Measurements from ENCODE around the gene CLASRP.

CLASRP gene

DNA sequence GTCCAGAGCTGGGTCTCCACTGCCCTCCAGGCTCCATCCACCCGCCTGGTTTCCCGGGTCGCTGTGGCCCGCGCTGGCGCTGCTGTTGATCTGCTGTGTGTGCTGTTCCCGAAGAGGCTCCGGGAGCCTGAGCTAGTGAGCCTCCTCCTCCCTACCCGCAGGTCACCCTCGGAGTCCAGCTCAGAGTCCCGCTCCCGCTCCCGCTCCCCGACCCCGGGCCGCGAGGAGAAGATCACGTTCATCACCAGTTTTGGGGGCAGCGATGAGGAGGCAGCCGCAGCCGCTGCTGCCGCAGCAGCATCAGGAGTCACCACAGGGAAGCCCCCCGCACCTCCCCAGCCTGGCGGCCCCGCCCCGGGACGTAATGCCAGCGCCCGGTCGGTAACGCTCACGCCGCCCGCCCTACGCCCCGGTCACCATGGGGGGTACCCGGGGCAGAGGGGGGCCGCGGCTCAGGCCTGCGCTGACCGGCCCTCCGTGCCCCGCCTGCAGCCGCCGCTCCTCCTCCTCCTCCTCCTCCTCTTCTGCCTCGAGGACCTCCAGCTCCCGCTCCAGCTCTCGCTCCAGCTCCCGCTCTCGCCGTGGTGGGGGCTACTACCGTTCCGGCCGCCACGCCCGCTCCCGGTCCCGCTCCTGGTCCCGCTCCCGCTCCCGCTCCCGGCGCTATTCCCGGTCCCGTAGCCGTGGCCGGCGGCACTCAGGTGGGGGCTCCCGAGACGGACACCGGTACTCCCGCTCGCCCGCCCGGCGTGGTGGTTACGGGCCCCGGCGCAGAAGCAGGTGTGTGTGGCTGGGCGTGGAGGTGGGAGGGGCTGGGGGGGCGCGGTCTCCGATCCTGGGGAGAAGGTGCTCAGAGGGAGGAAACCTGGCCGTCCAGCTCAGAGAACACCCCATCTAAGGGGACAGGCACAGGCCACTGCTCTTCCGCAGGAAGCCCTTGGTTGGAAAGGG lies 25.3 kb downstream of the CLASRP start:
- no peak for DNase-seq (ENCODE audit: low spot score)

DNA sequence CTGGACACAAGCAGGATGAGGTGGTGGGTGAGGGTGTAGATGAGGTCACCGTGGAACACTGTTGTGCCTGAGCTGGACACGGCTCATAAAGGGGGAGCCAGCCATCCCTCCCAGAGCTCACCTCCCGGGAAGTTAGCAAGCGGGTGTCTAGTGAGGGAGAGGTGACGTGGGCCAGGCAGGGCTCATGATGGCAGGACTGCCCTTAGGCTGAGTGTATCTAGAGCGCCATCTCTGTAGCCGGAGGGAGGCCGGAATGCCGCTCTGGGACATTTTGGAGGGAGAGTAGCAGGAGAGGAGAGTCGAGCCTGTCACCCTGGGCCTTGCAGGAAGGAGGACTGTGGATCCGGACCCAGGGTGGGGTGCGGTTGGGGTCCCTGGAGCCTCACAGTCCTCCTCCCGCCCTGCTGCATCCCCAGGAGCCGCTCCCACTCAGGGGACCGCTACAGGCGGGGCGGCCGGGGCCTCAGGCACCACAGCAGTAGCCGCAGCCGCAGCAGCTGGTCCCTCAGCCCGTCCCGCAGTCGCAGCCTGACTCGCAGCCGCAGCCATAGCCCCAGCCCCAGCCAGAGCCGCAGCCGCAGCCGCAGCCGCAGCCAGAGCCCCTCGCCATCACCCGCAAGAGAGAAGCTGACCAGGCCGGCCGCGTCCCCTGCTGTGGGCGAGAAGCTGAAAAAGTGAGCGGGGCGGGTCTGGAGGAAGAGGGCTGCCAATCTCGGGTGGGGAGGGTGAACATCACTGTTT lies 28.2 kb downstream of the CLASRP start:
- no peak for DNase-seq (ENCODE audit: low spot score)

DNA sequence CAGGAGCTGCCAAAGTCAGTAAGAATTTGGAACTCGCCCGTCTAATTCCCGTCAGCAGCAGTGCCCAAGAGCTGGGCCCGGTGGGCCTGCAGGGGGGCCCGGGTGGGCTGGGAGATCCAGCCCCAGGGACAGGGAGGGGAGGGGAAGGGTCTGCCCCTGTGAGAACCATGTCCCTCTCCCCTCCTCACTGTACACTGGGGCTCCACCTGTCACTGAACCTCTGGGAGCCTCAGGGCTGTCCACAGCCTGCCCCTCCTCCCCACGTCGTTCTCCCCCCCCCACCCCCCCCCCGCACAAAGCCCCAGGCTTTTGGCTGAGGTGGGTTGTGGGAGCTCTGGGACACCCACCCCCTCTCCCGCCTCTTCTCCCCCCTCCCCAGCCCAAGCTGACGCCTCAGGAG lies 29.2 kb downstream of the CLASRP start:
- no peak for DNase-seq (ENCODE audit: low spot score)

DNA sequence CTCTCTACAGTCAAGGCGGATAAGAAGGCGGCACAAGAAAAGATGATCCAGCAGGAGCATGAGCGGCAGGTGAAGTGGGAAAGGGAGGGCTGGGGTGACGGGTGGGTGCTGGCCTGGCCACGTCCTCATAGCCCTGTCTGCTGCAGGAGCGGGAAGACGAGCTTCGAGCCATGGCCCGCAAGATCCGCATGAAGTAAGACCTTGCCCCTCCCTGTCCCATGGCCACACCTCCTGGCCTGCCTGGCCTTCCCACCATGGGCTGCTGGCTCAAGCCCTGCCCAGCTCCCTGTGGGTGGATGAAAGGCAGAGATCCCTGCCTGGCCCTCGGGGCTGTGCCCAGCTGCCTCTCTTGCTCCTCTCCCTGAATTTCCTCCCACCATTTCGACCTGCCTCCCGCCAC lies 30.2 kb downstream of the CLASRP start:
- no peak for DNase-seq (ENCODE audit: low spot score)

DNA sequence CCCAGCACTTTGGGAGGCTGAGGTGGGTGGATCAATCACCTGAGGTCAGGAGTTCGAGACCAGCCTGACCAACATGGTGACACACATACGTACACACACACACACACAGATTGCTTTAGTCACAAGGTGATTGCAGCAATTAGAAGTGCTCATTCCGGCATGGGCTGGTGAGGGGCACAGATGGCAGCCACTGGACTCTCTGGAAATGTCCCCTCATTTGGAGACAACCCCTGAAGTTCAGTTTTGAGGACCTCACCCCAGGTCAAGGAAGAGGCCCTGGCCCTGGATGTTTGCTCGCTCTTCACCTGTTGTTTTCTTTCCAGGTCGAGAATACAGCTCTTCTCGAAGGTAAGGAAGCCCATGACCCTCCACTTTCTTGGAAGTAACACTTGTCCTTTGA lies 31.4 kb downstream of the CLASRP start:
- no peak for DNase-seq (ENCODE audit: low spot score)

DNA sequence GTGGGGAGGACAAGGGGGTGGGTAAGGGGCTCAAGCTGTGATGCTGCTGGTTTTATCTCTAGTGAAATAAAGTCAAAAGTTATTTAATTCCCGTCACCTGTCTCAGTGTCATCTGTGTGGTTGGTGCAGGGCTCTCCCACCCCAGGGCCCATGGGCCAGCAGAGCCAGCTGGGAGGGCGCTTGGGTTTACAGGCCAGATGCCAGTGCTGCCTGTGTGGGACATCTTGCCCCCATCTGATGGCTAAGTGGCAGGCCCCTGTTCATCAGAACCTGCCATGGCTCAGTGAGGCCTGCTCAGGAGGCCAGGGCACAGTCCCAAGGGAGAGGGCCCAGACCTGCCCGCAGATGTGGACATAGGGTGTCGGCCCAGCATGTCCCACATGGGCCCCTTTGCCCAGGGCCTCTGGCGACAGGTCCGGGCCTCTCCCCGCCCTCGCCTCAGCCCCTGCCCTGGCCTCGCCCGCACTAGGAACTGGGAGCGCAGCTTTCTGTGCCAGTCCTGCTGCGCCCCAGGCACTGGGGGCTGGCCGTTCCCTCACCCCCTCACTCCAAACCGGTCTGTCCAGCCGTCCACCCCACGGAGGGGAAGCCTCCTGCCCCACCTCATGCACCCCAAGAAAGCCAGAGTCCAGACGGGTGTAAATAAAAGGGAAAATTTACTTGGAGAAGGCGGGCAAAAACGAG lies 32.2 kb downstream of the CLASRP start:
- no peak for DNase-seq (ENCODE audit: low spot score)

DNA sequence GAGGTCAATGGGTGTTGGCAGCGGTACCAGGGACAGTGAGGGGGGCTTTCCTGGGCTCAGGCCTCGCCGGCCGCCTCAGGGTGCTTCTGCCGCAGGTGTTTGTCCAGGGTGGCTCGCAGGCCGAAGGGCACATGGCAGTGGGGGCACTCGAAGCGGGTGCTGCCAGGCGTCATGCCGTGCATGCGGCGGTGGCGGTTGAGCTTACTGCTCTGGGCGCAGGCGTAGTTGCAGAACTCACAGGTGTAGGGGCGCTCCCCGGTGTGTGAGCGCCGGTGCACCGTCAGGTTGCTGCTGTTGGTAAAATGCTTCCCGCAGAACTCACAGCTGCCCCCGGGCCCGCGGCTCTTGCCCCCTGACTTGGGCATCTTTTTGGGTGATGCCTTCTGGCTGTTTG lies 32.7 kb downstream of the CLASRP start:
- no peak for DNase-seq (ENCODE audit: low spot score)

DNA sequence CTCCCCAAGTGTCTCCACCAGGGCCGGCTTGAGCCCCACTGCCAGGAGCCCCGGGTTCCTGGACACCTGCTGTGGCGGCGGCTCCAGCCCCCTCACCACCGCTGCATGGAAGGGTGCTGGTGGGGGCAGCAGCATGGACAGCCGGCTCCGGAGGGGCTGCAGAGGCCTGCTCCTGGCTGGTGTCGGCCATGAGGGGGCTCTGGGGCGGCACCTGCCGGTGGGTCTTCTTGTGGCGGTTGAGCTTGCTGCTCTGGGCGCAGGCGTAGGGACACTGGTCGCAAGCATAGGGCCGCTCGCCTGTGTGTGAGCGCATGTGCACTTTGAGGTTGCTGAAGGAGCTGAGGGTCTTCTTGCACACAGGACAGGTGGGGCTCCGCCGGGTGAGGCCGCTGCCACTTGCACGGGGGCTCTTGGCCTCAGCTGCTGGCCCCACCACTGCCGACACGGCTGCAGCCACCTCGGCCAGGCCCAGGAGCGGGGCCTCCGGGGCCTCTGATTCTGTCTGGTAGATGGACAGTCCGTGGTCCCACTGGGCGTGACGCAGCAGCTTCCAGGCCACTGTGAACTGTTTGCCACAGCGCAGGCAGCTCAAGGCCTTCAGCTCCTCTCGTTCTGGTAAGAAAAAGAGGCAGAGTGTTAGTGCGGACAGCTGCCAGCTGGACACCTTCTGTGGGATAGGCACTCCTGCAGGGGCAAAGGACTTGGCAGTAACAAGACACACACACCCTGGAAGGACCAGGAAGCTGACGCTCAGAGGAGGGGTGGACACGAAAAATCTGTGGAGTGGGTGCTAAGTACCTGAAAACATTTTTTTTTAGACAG lies 33.3 kb downstream of the CLASRP start:
- DNase-seq (ENCODE audit: low spot score), result no peak

DNA sequence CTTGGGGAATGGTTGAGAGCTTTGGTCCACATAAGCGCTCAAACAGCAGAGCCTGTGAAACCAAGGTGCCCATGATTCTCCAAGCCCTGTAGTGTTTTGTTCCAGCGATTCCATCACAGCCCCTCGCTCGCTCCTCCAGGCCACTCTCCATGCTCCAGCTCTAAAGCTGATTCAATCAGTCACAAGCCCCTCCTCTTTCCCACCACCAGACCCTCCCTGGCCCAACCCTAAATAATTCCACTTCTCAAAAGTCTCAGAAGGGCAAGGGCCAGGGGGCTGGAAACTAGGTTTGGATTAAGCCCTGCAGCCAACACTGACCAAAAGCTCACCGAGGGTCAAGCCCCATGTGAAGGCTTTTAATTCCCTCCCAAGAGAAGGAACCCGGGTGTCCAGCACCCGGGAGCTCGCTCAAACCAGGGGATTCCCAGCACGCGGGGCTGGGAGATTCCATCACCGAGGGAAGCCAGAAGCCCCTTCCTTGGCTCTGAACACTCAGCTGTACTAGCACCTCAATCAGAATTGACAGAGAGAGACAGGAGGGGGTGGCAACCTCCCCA lies 36.0 kb downstream of the CLASRP start:
- no peak for DNase-seq (ENCODE audit: low spot score)

DNA sequence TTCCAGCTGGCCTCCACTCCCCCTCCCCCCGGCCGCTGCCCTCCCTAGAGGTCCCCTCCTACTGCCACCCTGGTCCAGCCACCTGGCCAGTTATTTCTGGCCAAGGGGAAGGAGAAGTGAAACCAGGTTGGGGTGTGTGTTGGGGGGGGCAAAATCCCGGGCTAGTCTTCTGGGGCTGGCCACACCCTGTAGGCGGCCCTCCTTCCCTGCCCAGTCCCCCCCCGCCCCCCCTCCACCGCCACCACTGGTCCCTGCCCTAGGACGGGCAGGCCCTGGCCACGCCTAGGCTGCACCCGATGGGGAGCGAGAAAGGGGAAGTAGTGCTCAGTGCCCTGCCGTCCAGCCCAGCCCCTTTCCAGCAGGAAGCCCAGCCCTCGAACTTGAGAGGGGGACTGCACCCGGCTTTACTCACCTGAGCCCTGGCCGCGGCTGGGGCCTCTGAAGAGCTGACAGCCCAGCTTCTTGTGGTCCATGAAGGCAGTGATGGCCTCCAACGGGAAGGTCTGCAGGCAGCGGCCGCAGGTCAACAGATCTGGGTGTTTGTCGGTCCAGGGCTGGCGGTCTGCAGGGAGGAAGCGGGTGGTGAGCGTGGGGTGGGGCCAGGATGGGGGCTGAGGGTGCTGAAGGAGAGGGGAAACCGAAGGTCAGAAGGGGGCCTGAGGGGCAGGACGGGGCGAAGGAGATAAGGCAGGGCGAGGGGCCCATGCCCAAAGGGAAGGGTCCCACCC lies 36.6 kb downstream of the CLASRP start:
- DNase-seq (ENCODE audit: low spot score), result peak; percentile 52

DNA sequence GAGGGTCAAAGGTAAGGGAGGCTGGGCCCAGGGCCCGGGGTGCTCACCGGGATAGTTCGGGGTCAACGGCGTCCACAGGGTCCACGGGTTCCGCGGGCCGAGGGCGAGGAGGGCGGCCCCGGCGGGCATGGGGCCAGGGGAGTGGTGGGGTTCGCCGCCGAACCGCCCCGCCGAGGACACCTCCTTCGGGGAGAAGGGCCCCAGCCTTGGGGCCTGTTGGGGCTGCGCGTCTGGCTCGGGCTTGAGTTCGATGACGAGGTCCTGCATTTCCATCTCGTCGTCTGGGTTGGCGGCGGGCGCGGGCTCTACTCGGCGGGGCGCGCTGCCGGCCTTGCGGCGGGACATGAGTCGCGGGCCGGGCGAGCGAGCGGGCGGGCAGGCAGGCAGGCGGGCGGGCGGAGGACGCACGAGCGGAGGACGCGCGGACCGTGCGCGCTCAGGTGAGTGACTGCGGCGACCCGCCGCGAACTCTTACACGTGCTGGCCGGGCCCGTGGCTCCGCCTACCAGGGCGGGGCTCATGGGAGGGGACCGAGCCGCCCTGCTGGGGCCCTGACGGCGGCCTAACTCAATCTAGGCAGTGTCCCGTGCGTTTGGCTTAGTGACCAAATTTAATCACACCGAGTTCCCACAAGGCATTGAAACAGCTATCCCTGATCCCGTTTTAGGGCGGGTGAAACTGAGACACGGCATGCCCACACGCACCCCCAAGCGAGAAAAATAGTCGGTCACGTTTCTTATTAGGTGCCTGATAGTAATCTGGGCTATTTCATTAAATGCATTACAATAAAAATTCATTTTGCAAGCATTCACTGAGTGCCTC lies 37.4 kb downstream of the CLASRP start, which contains the start of gene ZNF296:
TSS of gene ZNF296 (minus strand) at position 450 of the 822 bp plus-strand sequence. CDS start at position 345, 105 bp downstream.
- DNase-seq (ENCODE audit: low spot score), result peak; percentile 86

DNA sequence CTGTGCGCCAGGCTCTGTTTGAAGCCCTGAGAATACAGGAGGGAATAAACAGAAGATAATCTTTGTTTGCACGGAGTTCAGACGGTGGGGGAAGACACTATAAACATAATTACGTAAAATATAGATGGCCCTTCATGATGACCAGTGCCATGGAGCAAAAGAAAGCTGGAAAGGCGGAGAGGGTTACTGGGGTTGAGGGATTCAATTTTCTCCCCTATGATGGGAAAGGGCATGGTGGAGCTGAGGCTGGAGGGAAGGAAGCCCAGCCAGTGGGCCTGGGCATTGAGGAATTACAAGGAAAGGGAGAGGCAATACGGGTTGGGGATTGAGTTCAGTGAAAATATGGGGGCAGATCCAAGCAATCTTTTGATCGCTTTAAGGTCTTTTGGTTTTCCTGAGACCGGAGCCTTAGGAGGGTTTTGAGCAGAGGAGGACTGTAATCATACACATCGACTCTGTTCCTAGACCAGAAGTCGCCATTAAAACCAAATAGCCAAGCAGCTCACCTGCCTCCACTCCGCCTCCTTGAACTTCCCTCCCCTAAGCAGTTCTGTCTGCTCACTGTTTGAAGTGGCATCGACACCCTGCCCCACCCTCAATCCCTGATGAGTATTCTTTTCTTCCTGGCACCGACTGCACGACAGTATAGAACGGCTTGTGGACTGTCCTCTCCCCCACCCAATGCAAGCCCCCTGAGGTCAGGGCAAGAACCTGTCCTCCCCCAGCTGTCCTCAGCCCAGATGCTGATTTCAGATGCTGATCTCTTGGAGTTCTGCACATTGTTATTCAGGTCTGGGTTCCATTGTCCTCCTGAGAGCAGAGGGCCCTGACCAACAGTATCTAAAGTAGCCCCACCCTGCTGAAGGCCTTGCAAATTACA lies 38.2 kb downstream of the CLASRP start:
- no peak for DNase-seq (ENCODE audit: low spot score)

DNA sequence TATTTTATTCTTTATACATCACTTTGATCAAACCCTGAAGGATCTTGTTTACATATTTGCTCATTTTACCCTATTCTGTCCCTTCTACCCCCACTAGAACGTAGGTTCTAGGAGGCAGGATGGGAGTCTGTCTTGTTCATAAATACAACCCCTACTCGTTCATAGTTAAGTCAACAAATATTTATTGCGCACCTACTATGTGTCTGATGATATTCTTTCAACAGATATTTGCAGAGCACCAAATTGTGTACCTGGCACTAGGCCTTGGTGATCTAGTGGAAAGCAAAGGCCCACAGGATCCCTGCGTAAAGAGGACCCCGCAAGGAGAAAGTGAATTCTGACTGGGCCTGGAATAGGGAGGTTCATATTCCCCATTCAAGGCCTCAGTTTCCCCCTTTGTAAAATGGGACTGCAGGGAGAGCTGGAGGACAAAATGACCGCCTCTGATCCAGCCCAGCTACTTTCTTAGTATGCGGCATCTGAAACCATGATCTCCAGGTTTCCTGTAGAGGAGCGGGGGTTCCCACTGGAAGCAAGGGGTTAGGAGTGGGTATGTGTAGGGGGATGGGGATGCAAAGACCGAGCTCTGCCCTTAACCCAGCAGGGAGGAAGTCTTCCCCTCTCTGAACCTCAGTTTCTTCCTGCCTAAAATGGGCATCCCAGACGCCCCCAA lies 39.7 kb downstream of the CLASRP start:
- DNase-seq (ENCODE audit: low spot score), result no peak

DNA sequence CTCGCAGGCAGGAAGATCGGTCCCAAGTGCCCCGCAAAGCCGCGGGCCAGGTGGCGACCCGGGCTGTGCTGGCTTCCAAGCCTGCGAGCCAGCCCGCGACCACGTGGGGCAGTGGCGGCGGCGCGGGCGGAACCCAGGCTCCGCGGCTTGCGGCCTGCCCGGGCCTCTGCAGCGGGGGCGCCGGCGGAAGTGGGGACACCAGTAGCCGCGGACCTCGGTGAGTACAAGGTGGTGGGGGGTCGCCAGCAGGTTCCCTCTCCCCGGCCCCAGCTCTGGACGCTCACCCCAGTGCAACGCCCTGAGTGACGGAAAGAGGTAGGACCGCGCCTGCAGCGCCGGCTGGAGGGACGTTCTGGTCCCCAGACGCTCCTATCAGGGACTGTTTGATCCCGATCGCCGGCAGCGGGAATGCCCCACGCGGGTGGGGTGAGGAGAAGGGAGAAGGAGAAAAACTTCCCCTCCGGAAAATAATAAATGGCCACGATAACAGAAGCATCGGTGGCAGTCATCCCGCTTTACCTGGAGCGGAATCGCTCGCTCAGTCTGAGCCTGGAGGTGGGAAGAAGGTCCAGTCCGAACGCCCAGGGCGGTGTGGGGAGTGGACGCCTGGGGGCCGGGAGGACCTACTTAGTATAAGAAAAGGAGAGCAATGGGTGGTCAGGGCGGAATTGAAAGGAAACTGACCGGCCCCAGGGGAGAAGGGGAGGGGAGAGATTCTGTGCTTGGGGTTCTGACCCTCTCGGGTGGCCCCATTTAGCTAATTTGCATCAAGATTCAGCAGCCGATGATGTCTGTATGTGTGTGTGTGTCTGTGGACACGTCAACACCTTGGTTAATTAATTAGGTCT lies 40.4 kb downstream of the CLASRP start, which contains the start of gene GEMIN7:
TSS of gene GEMIN7 (plus strand) at position 198 of the 848 bp plus-strand sequence. CDS start 10,855 bp downstream, outside the sequence.
- peak; percentile 84 for DNase-seq (ENCODE audit: low spot score)

DNA sequence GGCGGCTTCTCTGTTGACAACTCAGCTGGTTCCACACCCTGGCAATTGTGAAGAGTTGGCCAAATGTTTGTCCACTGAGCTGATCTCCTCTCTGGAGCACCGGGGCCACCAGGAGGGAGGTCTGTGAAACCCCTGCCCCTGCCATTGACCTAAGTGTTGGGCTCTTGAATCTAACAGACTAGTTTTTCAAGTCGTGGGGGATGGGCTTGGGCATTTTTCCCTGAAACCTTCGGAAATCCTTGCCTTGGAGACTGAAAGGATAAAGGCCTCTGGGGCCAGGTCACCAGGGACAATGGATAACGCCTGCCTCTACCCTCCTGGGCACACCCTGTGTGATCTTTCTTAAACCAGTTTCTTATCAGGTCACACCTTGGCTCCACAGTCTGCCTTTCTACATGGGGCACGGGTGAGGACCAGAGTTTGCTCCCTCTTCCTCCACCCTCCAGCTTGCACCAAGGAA lies 41.1 kb downstream of the CLASRP start:
- DNase-seq (ENCODE audit: low spot score), result no peak

DNA sequence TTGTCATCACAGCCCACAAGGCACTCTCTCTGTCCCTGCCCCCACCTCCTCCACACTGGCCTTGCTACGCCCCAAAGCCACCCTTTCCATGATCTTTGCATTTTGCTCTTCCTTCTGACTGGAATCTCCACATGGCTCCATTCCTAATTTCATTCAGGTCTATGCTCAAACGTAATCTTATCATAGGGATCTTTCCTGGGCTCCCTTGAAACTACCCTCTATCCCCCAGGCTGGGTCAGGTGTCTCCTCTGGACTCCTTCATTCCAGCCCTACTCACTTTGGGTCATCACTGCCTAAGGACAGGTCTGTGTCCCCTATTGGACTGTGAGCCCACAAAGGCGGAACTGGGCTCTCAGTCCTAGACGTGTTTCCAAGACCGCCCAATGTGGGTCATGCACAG lies 43.3 kb downstream of the CLASRP start:
- no peak for DNase-seq (ENCODE audit: low spot score)

DNA sequence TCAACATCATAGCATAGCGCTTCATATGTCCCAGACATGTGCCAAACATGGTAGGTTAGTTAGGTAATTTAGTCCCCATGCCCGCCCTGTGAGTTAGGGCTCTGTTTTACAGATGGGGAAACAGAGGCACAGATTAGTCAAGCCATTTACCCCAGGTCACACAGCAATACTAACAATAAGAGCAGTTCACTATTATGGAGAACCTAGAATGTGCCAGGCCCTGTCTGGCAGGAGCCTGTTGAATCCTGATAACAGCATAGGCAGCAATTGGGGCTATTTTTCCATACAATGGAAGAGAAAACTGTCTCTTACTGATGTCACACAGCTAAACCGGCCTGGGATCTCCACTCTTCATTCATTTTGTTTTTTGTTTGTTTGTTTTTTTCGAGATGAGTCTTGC lies 47.6 kb downstream of the CLASRP start:
- DNase-seq (ENCODE audit: low spot score), result no peak

Measured in activated CD4-positive, alpha-beta T cell treated with anti-CD3 and anti-CD28 coated beads, Interleukin-2, Interleukin-4, amounts not matched to agents 100 ng/mL and 50 ng/mL, durations not matched to agents 16 hours and 8 hours (primary cell).